GM19455 (cell line): ENCODE data around the gene PDZD2.
"Not testable (repeated sequence)": the region's sequence is repeated elsewhere in the genome, so short reads cannot be mapped to it uniquely, and the experiment has no call there.

Experiments
- ATAC-seq: cut with Tn5 transposase; IDR thresholded peaks from one replicate; pipeline ENCODE4 v1.9.1; 2021; ENCODE audit not compliant: unreplicated experiment

Gene PDZD2

GRCh38 chr5:32059761-32060530 lies 421.0 kb downstream of the PDZD2 start:
- no peak for ATAC-seq

GRCh38 chr5:32061236-32061635 lies 422.3 kb downstream of the PDZD2 start:
- ATAC-seq: no peak

DNA sequence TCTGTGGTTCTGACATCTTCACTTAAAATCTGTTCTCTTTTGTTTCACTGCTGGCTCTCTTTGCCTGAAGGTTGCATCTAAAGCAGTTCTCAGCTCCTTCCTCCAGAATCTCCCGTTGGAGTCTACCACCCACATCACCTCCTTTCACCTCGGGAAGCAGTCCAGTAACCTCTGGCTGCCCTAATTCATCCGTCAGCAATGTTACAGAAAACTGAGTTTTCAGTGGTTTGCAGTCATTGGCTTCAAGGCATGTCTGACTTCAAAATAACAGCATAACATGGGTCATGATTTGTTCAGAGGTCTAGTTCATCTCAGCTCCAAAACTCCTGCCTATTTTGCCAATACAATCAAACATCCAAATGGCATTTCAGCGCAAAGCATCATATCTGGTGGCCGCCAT lies 427.5 kb downstream of the PDZD2 start:
- ATAC-seq: no peak

GRCh38 chr5:32067774-32068470 lies 429.0 kb downstream of the PDZD2 start:
- no peak for ATAC-seq

- no peak for ATAC-seq
These were observed 429.6 kb downstream of the PDZD2 start for GRCh38 chr5:32068561-32068960.

DNA sequence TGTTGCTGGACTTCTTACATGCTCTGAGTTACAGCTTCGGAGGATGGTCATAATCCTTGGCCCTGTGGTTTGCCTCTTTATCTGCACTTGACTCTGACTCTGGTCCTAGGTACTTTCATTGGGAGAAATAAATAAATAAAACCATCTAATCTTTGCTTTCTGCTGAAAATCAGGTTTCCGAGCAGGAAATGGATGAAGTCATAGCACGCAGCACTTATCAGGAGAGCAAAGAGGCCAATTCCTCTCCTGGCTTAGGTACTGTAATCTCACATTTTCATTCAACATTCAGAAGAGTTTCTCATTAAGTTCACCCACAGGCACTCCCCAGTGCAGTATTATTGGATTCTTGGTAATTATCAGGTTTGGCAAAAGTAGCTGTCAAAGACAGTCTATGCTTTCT lies 430.5 kb downstream of the PDZD2 start:
- ATAC-seq: no peak

DNA sequence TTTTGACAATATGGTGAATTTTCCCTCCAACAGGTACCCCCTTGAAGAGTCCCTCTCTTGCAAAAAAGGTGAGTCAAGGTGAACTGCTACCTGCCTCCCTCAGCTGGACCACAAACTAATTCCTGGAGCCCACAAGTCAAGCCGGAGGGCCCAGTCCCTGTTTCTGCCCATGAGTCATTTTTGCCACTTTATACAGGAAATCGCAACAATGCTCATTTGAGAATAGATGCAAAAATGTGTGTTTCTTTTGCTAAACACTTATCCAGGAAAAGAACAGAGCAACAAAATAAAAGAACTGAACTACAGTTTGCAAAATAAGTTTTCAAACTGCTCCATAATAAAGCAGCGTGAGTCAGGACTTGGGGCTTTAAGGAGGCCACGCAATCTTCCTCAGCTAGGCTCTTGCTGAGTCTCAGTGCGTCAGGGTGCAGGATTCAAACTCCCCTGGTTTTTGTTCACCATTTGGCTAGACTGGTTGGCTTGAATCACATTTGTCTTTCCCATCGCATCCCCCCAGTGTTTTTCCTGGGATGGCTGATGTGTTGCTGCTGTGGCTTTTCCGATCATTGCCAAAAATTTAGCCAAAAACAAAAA lies 432.5 kb downstream of the PDZD2 start:
- ATAC-seq: no peak

DNA sequence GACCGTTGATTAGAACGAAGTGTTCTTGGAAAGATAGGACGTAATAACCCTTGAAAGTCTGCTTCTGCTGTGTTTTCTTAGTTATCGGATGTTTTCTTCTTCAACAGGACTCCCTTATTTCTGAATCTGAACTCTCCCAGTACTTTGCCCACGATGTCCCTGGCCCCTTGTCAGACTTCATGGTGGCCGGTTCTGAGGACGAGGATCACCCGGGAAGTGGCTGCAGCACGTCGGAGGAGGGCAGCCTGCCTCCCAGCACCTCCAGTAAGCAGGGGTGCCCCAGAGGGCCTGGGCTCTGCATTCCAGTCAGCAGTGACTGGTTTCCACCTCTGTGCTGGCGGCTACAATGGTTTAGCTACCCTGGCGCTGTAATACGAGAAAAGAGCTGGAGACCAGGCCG lies 433.1 kb downstream of the PDZD2 start:
- ATAC-seq: no peak

GRCh38 chr5:32074401-32074800 lies 435.5 kb downstream of the PDZD2 start:
- no peak for ATAC-seq

- ATAC-seq: no peak
These were observed 438.1 kb downstream of the PDZD2 start for GRCh38 chr5:32076699-32077695.

- ATAC-seq: not testable (repeated sequence)
These were observed 439.9 kb downstream of the PDZD2 start for GRCh38 chr5:32078855-32079254.

GRCh38 chr5:32080565-32080964 lies 441.6 kb downstream of the PDZD2 start:
- not testable (repeated sequence) for ATAC-seq

DNA sequence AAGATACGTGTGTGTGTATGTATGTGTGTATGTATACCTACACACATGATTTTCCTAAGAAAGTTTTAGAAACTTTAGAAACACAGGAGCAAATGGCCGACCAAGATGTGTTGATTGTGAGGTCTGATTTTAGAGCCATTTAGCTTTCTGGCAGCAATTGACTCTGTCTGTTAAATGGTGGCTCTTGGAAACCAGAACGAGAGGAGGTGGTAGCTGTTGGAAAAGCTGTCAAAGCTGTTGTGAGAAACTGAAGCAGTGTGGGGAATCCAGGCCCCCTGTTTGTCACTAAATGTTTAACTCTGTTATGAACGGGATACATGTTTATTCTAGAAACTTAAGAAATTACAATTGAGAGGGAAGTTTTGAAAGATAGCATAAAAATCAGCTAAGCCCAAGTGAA lies 443.8 kb downstream of the PDZD2 start:
- ATAC-seq: no peak

DNA sequence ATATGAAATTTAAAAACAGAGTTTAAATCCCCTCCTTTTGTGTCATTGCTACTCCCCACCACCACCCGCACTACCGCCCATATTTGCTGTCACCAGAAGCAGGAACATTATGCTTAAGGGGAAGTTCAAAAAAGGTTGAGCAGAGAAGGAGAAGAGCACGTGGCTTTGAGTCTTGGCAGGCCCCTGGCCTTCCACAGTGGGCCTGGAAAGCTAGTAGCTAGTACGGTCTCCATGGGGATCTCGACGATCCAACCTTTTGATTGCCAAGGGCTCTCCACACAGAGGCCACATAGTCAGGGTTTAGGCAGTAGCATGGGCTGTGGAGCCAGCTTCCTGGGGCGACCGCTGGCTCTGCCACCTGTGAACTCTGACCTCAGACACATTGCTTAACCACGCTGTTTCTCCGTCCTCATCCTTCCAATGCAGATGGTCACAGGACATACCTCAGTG lies 445.1 kb downstream of the PDZD2 start:
- ATAC-seq: no peak

- ATAC-seq: no peak
These were observed 448.5 kb downstream of the PDZD2 start for GRCh38 chr5:32087086-32088082.

DNA sequence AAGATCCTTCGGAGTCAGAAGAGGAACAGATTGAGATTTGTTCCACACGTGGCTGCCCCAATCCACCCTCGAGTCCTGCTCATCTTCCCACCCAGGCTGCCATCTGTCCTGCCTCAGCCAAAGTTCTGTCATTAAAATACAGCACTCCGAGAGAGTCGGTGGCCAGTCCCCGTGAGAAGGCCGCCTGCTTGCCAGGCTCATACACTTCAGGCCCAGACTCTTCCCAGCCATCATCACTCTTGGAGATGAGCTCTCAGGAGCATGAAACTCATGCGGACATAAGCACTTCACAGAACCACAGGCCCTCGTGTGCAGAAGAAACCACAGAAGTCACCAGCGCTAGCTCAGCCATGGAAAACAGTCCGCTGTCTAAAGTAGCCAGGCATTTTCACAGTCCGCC lies 449.3 kb downstream of the PDZD2 start:
- no peak for ATAC-seq

DNA sequence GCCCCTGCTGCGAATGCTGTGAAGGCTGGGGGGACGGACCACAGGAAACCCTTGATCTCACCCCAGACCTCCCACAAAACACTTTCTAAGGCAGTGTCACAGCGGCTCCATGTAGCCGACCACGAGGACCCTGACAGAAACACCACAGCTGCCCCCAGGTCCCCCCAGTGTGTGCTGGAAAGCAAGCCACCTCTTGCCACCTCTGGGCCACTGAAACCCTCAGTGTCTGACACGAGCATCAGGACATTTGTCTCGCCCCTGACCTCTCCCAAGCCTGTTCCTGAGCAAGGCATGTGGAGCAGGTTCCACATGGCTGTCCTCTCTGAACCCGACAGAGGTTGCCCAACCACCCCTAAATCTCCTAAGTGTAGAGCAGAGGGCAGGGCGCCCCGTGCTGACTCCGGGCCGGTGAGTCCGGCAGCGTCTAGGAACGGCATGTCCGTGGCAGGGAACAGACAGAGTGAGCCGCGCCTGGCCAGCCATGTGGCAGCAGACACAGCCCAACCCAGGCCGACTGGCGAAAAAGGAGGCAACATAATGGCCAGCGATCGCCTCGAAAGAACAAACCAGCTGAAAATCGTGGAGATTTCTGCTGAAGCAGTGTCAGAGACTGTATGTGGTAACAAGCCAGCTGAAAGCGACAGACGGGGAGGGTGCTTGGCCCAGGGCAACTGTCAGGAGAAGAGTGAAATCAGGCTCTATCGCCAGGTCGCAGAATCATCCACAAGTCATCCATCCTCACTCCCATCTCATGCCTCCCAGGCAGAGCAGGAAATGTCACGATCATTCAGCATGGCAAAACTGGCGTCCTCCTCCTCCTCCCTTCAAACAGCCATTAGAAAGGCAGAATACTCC lies 450.4 kb downstream of the PDZD2 start:
- ATAC-seq: no peak

DNA sequence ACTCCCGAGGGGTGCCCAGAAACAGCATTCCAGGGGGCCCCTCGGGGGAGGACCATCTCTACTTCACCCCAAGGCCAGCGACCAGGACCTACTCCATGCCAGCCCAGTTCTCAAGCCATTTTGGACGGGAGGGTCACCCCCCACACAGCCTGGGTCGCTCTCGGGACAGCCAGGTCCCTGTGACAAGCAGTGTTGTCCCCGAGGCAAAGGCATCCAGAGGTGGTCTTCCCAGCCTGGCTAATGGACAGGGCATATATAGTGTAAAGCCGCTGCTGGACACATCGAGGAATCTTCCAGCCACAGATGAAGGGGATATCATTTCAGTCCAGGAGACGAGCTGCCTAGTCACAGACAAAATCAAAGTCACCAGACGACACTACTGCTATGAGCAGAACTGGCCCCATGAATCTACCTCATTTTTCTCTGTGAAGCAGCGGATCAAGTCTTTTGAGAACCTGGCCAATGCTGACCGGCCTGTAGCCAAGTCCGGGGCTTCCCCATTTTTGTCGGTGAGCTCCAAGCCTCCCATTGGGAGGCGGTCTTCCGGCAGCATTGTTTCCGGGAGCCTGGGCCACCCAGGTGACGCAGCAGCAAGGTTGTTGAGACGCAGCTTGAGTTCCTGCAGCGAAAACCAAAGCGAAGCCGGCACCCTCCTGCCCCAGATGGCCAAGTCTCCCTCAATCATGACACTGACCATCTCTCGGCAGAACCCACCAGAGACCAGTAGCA lies 451.3 kb downstream of the PDZD2 start:
- ATAC-seq: no peak
